Stimulated activated CD4-positive, alpha-beta T cell treated with anti-CD3 and anti-CD28 coated beads, Interleukin-15, amount 100 ng/mL, for 24 hours (primary cell): ENCODE results near the gene CEP120.
"Not testable (repeated sequence)": the region's sequence is repeated elsewhere in the genome, so short reads cannot be mapped to it uniquely, and the experiment has no call there.

Experiments used
- DNase-seq: peaks from one replicate; pipeline ENCODE4 v3.0.0-alpha.2; 2020

Gene CEP120

DNA sequence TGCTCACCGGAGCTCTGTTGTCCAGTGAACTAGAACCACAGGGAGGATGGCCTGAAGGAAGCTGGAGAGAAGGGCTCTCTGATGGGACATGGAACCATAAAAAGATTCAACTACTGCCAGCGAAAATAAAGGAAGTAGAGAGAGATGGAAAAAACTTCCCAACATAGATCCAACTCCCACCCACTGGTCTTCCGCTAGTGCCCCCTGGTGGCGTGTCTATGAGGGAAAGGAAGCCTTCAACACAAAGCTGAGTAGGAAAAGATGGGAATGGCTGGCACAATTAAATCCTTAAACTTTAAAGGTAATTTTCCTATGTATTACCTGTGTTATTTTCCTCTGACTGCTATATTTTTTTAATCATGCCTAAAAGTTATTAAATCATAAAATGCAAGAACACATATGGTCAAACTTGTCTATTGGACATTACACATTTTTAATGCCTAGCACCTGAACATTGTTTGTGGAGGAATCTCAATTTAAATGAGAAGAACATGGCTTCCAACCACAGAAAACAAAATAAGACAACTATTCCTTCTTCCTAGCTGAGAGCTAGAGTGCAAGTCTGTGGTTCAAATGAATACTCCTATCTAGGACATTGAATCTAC, 51.5 kb downstream of the CEP120 start:
- DNase-seq, result peak; percentile 52

DNA sequence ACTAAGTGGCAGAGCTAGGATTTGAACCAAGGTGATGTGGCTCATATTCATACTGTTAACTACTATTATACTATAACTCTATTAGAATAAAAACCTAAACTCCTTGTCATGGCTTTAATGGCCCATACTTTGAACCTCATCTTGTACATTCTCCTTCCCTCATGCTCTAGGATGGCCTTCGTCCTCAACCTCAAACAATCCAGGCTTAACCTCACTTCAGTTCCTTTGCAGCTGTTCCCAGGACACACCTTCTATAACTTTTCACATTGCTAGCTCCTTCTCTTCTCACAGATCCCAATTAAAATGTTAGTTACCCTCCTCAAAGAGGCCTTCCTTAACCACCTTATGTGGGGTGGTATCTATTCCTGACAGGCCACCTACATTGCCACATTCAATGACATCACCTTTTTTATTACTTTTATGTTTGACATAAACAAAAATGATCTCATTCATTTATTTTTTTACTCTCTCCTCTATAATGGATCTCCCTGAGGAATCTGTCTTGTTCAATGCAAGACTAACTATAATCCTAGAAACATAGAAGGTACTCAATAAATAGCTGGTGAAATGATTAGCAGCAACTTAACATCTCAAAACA, 53.7 kb downstream of the CEP120 start:
- DNase-seq, result no peak

DNA sequence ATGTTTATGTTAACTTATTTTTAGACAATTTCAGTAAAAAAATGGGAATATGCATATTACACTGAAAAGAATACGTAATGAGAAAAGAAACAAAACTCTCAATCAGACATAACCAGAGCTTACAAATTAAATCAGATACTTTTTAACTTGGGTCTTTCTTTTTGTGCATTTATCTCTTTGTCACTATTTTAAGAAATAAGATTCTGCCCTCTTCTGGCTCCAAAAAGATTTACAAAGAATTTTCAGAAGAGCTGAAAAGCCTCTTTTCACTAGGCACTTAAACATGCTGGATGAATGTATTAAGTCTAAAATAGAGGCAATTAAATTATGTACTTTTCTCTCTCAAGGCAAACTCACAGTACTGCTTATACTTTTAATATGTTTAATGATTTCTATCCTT, 55.5 kb downstream of the CEP120 start:
- no peak for DNase-seq

DNA sequence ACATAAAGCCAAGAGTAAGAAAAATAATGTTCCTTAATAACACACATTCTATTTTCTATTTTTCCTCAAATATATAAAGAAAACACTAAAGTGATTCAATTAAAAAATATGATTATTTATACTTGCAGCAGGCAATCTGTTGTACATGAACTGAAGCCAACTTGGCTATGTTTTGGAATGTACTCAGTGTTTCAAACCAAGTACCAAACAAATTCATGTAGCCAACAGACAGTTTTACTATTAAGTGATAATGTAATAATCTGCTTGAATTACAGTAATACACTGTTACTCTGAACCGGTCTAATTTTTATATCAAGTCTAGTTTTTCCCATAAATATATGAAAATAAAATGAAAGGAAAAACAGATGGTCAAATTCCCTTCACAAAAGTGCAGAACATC, 58.0 kb downstream of the CEP120 start:
- DNase-seq, result no peak

DNA sequence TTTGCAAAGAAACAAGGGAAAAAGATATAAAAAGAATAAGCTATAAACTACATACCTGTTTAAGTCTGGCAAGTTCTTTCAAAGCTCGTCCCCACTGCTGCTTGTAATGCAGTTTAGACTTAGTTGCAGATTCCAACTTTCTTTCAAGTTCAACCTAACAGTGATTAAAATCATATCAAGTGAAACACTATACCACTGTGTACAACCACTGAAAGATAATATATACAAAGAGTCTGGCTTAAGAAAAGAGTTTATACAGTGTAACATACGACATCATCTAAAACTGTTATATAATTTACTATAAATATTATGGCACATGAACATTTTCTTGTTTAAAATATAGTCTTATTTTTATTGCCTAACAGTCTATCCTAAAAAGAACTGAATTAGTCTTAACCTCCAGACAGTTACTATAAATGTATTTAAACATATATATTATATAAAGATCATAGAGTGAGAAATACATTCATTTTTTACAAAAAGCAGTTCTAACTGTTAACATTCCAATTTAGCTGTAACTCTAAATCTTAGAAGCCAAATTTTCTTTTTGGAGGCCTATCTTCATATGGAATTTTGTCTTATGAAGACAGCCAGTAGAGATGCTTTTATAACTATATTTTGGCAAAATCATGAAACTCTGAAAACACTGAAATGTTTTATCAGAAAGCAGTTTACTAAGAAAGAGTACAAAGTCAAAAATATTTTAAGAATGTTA, 58.6 kb downstream of the CEP120 start:
- DNase-seq, result no peak

DNA sequence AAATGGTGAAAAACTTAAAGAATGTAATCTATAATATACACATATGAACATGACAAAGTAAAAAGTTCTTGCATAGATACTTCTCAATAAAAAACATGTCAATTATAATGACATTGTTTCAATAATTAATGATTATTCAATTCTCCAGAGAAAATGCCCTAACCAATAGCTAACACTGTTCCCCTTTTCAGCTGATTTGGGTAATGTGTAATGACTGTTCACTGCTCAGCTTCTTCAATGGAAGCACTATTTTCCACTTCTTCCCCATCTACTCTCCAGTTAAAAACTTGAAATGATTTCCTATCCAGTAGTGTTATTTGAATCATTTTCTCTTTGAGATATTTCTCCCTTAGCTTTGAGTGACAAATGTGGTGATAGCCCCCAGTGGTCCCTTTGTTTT, 62.3 kb downstream of the CEP120 start:
- no peak for DNase-seq

DNA sequence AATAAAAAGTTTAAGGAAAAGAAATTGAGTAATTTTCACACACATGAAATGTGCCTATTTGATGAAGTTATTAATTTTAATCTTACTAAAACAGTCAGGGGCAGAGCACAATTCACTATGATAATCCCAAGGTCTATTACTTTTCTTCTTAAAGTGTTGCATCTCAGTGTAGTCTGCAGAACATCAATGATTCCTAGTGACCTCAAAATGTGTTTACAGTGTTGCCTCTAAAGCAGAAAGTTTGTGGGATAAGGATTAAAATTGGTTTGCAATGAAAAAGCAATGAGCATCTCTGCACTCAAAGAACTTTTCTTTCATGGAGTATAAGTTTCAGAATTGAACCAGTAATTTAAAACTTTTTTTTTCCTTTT, 63.0 kb downstream of the CEP120 start:
- no peak for DNase-seq

DNA sequence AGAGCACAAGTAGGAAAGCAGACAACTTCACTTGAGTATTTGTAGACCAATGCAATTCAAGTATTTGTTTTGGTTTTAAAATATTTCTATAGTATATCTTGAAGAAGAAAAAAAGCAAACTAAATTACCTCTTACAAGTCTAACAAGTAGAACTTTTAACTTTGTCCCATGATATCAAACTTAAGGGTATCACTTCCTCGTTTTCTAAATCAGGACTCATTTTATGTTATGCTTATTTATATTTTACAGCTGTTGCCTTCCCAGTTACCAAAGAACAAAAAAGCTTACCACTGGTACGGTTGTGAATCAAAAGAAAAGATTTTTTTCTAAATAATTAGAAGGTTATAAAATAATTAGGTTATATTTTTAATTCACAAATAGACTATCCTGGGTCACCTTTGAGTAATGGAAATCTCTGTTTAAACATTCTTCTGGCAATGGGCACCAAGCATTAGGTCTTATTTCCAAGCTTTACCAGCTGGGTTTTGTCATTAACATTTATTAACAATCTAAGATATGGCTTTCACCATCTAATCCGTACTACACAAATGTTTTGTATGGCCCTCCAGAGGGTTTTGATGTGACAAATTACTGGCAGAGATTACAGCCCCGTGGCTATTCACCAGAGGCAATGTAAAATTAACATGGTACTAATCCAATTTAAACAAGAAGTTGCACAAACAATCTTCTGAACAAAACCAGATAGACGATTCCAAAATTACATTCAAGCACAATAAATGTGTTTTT, 63.6 kb downstream of the CEP120 start:
- DNase-seq, result no peak

DNA sequence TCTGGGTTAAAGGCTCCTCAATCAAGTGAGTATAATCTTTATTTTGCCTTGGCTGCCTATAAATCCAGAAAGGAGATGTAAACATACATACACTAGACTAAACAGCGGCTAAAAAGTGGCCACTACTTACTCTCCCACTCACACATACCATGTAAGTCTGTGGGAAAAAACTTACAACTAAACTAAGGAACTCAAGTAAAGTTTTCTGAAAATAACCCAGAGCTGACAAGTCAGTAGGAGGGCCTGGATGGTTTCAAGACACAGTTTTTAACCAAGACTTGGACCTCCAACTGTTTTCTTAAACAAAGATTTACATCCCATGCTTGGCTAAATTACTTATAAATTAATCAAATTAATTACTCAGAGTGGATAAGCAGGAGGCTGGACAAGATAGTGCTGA, 64.5 kb downstream of the CEP120 start:
- DNase-seq, result no peak

DNA sequence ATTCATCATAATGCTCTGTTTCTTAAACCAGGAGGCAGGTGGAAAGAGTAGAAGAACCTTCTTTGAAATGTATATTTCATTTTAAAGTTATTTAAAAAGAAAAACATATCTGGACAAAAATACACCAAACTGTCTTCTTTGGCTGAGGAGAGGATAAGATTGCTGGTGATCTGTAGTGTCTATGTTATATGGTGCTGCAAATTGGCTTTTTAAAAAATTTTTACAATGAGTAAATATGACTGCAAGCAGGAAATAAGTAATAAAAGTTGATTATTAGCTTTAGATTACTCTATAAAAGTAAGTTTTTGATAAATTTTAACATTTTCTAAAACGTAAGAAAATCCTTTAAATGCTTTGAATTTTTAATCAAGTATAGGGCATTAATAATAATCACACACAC, 64.9 kb downstream of the CEP120 start:
- DNase-seq, result no peak

DNA sequence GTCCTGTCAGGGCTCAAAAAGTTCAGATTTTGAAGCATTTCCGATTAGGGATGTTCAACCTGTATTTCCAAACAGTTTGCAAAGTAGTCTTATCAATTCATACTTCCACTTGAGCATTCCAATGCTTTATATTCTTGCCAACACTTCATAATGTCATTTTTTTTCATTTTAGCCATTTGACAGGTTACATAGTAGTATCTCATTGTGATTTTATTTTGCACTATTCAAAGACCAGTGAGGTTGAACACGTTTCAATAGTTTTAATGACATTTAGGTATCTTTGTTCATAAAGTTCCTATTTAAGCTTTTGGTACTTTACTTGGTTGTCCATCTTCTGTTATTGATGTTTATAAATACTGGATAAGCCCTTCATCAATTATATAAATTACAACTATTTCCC, 71.4 kb downstream of the CEP120 start:
- DNase-seq, result no peak

DNA sequence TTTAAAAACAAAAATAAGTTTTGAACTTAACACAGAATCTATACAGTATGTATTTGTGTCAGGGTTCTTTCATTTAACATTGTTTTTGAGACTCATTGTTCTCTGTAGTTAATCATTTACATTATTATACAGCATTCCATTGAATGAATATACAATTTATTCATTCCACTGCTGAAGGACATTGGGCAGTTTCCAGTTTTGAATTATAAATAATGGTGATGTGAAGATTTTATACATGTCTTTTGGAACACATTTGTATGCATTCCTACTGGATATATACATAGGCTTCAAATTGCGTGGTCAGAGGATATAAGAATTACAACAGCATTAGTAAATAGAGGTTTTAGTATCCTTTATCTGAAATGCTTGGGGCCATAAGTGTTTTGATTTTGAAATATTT, 72.0 kb downstream of the CEP120 start:
- DNase-seq, result no peak

DNA sequence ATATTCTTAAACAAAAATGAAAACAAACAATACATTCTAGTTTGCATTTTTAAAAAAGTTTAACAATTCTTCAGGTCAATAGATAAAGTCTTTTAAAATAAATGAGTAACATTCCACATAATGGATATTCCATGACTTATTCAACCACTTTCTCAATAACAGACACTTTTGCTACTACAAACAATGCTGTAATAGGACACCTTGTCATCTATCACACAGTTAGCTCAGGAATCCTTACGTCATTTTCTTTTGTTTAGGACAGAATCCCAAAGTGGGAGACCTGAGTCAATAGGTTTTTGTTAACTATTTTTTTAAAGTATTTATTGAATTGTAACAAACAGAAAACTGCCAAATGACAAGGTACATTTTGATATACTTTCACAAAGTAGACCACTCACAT, 72.5 kb downstream of the CEP120 start:
- no peak for DNase-seq

DNA sequence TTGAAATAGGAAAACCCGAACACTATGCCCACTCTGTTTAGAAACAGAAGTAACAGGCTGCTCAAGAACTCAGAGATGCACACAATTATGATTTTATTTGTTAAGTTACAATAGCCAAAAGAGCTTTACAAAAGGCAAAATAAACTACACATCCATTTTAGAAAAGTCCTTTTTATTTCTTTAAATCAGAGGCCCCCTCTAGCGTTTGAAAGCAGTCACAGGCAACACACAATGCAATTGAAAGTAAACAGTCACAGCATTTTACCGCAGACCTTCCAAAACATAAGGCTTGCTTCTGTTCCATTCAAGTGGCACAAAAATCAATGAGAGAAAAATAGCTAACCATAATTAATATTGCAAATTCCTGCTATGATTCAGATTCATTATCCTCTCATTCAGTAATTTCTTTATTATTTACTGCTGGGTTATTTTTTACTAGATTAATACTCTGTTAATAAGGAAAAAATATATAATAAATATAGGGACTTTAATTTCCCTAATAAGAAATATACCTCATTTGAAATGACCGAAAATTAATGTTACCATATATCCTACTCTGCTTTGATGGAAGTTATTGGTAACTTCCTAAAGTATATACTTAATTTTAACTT, 78.3 kb downstream of the CEP120 start:
- no peak for DNase-seq

DNA sequence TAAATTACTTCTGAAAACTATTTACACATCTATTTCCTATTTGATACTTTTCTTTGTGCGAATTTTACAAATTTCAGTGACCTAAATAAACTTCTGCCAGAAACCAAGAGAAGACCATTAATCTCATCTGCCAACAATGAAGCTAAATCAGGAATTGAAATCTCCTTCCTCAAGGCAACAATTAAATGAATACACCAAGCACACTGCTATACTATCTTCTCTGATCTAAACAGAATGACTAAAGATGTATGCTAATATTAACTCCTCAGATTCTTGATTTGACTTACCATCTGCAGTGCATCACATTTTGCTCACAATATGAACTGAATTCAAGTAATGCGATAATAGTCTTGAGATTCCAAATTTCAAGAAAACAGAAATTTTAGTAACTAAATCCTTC, 82.3 kb downstream of the CEP120 start:
- no peak for DNase-seq

DNA sequence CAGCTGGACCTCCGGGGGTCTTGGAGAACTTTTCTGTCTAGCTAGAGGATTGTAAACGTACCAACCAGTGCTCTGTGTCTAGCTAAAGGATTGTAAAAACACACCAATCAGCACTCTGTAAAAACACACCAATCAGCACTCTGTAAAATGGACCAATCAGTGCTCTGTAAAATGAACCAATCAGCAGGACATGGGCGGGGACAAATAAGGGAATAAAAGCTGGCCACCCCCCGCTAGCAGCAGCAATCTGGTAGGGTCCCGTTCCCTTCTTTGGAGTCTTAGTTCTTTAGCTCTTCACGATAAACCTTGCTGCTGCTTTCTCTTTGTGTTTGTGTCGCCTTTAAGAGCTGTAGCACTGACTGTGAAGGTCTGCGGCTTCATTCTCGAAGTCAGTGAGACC, 114.8 kb downstream of the CEP120 start:
- not testable (repeated sequence) for DNase-seq

DNA sequence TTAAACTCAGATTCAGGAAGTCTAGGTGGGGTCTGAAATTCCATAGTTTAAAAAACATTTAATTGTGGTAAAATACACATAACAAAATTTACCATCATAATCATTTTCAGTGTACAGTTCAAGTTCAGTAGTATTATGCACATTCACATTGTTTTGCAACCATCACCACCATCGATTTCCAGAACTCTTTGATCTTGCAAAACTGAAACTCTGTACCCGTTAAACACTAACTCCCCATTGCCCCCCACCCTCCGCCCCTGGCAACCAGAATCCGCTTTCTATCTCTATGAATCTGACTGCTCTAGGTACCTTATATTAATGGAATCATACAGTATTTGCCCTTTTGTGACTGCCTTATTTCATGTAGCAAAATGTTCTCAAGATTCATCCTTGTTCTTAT, 117.5 kb downstream of the CEP120 start:
- no peak for DNase-seq

DNA sequence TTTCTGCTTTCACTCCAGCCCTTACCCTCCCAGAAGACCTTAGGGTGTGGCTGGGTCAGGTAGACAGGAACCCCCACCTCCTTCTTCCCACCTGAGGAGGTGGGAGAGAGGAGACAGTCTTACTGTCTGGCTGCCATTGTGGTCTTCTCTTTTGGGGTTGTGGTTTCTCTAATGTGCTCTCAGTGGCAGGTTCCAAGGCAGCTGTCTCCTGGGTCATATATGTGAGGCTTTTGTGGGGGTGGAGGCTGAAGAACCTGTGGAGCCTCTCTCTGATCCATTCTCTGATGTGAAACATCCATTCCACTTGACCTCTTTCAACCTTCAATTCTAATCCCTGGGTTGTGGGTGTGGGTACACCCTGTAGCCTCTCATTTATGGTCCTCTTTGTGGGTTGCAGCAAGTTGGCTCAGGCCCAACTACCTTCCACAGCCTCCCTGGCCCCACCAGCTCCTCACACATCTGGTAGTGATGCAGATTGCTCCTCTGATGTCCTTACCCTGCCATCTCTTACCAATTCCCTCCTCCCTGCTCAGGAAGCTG, 118.4 kb downstream of the CEP120 start:
- DNase-seq, result no peak

DNA sequence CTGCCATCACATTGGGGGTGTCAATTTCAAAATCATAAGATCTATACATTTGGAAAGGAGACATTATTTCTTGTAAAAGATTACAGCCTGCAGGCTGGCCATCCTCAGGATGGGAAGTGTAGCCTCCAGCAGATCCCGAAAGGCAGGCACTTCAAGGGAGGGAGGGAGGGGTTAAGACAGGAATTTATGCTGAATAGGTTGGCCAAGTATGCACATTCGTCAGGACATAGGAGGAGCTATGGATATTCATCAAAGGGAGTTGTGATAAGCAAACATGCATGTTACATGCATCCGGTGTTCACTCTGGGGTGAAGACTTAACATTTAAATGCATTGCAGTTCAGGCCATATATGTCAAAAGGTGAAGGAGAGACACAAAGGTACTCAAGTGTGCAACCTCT, 119.4 kb downstream of the CEP120 start:
- no peak for DNase-seq

DNA sequence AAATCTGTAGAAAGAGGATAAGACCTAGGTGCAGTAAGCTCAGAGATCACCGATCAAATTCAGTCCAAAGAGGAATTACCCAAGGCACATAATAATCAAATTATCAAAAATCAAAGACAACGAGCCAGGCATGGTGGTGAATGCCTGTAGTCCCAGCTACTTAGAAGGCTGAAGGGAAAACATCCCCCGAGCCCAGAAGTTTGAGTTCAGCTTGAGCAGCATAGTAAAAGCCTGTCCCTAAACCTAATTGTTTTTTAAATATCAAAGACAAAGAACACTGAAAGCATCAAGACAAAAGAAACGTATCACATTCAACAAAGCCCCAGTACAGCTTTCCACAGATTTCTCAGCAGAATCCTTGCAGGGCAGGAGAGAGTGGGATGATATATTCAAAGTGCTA, 122.9 kb downstream of the CEP120 start:
- DNase-seq, result no peak

DNA sequence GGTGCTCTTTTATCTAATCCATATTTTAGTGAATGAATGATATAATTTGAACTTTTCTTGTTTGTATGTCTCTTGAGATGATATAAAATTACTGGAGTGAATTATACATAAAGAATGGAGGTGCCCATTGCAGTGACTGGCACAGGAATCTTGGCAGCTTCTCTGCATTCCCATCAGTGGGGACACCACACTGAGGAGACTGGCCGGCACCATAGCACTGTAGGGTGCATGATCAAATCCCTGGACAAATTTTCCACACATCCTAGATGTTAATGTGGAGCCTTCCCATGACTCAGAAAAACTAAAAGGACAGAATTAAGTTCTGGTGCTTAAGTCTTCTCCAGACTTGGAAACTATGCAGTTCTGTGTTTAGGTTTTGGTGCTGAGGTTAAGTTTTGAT, 124.1 kb downstream of the CEP120 start:
- no peak for DNase-seq

DNA sequence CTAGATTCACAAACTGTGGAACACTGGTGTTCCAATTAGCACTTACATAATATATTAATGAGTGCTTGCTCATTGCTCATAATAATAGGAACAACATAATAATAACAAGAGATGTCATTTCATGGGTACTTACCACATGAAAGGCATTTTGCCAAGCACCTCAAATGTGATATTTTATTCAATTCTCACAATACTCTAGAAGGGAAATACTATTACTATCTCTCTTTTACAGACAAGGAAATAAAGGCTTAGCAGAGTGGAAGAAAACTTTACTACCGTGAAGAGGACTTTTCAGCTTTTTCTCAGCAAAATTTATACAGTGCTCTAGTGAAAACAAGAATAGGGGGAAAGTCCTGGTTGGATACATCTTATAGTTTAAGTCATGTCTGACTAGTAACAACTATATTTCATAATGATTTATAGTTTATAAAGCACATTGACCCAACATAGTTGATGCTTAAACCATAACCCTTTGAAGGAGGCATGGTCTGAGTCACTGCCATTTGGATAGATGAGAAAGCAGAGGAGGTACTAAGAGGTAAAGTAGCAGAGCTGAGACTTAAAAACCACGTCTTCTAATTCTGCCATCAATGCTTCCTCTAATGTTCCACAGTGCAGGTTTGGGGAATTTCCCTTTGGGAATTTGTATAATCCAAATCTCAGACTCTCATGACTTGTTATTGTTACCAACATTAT, 124.7 kb downstream of the CEP120 start:
- no peak for DNase-seq

DNA sequence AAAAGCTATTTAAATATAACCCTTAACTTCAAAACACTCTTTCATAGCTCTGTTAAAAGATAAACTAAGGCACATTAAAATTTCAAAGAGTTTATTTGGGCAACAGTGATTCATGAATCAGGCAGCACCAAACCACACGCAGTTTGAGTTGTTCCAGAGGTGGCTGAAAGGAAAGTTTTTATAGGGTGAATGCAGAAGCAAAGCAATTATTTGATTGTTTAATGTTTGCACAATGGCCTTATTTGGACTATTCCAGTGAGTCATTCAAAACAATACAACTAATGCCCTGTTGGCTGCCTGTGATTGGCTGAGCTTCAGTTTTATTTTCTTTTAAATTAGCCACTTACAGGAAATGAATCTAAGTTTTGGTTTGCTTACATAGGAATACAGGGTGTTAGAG, 125.3 kb downstream of the CEP120 start:
- DNase-seq, result no peak
